ENCODE results near the gene CRPPA. TPM values are rescaled to one million over a fixed set of nuclear protein-coding genes. Genes with fewer than 3 reads are reported as not detected.

CRPPA gene
- total and polyA plus RNA-seq, 10 of the 15 experiments (the other 5 are each of a cell fraction or from before 2014, with no cell fraction given), result not detected

- RAD21 ChIA-PET (ENCODE audit: unreplicated experiment), result no interaction called here
- H4K20me1 ChIP-seq (ENCODE audit: control insufficient read depth, insufficient read depth), result no peaks in the 10 kb centered on the region
- FAIRE-seq, result no peak
Observed at GRCh38 chr7:16423761-16424160, 2.4 kb upstream of the CRPPA start.

More at GRCh38 chr7:16423761-16424160, 2.4 kb upstream of the CRPPA start:
- intact Hi-C loops (cut with micrococcal nuclease; ENCODE audit: unreplicated experiment) (no loop called here), in situ Hi-C loops (cut with MboI) (no loop called here)
- Histone ChIP-seq H3K27me3 (replicated peaks in 1 of 2; ENCODE audit: control insufficient read depth in 2 of 2, insufficient read depth in 2 of 2, low read length in 1 of 2) (peaks cover 4 to 6% of the 10 kb centered on the region in 2 experiments; a peak in 3 of 4 replicates), H3K79me2 (ENCODE audit: control insufficient read depth, insufficient read depth, low read length) (no peaks in the 10 kb centered on the region), H3K4me2 (ENCODE audit: control insufficient read depth, insufficient read depth) (no peak overlapping the region), H3K9ac (ENCODE audit: control insufficient read depth, insufficient read depth, low read length) (no peak overlapping the region), H3K4me3 (no peak overlapping the region), H3K27ac (ENCODE audit: control insufficient read depth, insufficient read depth) (no peak overlapping the region), H3K4me1 (ENCODE audit: control insufficient read depth, insufficient read depth, low read length) (no peaks in the 10 kb centered on the region), H3K9me3 (replicated peaks; ENCODE audit: control insufficient read depth, insufficient read depth, low read length) (no peaks in the 10 kb centered on the region), H2AFZ (ENCODE audit: control insufficient read depth, low read depth, low read length) (no peak overlapping the region), H3K36me3 (ENCODE audit: control insufficient read depth in 2 of 2, insufficient read depth in 2 of 2, low read length in 1 of 2) (no peaks in the 10 kb centered on the region)
- no TSS peak for BruUV-seq (replicated peaks)
- ChIA-PET CTCF (interaction anchor here (0.7 kb wide), 1 partner anchor 29 kb away, joined by 3 read pairs; no protein-coding TSS in a partner anchor), POLR2A (no interaction called here), SMC1A (ENCODE audit: uncharacterized antibody, unreplicated experiment) (no interaction called here)
- ATAC-seq (no peak), DNase-seq (ENCODE audit: low read depth, low spot score) (no peak)
- no peak for TF ChIP-seq FOXM1 (IDR thresholded peaks at IDR 0.05; ENCODE audit: low read depth, low read length)
- TF ChIP-seq LARP7 (IDR thresholded peaks at IDR 0.05), result no peak
- TF ChIP-seq HDGF (IDR thresholded peaks at IDR 0.05), result no peak
- no peak for TF ChIP-seq ELK1 (IDR thresholded peaks at IDR 0.05; ENCODE audit: low read depth, low read length)
- TF ChIP-seq, protein P1, sequence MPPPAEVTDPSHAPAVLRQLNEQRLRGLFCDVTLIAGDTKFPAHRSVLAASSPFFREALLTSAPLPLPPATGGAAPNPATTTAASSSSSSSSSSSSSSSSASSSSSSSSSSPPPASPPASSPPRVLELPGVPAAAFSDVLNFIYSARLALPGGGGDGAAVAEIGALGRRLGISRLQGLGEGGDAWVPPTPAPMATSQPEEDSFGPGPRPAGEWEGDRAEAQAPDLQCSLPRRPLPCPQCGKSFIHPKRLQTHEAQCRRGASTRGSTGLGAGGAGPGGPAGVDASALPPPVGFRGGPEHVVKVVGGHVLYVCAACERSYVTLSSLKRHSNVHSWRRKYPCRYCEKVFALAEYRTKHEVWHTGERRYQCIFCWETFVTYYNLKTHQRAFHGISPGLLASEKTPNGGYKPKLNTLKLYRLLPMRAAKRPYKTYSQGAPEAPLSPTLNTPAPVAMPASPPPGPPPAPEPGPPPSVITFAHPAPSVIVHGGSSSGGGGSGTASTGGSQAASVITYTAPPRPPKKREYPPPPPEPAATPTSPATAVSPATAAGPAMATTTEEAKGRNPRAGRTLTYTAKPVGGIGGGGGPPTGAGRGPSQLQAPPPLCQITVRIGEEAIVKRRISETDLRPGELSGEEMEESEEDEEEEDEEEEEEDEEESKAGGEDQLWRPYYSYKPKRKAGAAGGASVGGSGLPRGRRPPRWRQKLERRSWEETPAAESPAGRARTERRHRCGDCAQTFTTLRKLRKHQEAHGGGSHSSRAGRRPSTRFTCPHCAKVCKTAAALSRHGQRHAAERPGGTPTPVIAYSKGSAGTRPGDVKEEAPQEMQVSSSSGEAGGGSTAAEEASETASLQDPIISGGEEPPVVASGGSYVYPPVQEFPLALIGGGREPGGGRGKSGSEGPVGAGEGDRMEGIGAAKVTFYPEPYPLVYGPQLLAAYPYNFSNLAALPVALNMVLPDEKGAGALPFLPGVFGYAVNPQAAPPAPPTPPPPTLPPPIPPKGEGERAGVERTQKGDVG (CRISPR knock-in tag; IDR thresholded peaks at IDR 0.05), result no peak
- TF ChIP-seq EP300 (IDR thresholded peaks at IDR 0.05; ENCODE audit: borderline replicate concordance in 1 of 2, control insufficient read depth in 1 of 2, low read depth in 2 of 2, low read length in 2 of 2), result no peak
- no peak for TF ChIP-seq SREBF1 (IDR thresholded peaks at IDR 0.05; ENCODE audit: low read length)
- WGBS (ENCODE audit: insufficient coverage, insufficient replicate concordance, low lambda C conversion rate, missing lambda C conversion rate), result 12% methylated on average over 1 of the region's 1 CpG
